ENCODE measurements around the gene GNB5. TPM values are rescaled to one million over a fixed set of nuclear protein-coding genes. Genes with fewer than 3 reads are reported as not detected.

Gene GNB5
- total RNA-seq, 1 experiment from 2014 or later: 48.8 TPM

DNA sequence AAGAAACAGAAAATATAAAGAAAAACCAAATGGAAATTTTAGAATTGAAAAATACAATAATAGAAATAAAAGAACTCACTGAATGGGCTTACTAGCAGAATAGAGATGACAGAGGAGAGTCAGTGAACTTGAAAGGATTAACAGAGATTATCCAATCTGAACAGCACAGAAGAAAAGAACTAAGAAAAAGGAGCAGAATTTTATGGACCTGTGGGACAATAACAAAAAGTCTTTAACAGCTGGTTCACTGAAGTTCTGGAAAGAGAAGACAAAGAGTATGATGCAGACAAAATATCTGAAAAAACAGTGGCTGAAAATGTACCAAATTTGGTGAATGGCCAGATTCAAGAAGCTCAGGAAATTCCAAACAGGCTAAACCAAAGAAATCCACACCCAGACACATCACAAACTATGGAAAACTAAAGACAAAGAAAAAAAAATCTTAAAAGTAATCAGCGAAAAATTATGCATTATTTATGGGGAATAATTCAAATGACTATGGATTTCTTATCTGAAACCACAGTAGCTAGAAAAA, 9.7 kb upstream of the GNB5 start:
- CTCF ChIA-PET: no interaction called here
- Mint-ChIP-seq H3K36me3 (ENCODE audit: insufficient read depth, unreplicated experiment) (peaks cover 29% of the 10 kb centered on the region), H3K4me3 (ENCODE audit: low read depth, unreplicated experiment) (no peak overlapping the region), H3K4me1 (ENCODE audit: low read depth, unreplicated experiment) (no peaks in the 10 kb centered on the region), H3K27ac (ENCODE audit: unreplicated experiment) (no peak overlapping the region), H3K9me3 (ENCODE audit: low read depth, unreplicated experiment) (no peaks in the 10 kb centered on the region), H3K27me3 (ENCODE audit: unreplicated experiment) (no peaks in the 10 kb centered on the region)
- BruUV-seq (replicated peaks): no TSS peak
- TF ChIP-seq, protein P1, sequence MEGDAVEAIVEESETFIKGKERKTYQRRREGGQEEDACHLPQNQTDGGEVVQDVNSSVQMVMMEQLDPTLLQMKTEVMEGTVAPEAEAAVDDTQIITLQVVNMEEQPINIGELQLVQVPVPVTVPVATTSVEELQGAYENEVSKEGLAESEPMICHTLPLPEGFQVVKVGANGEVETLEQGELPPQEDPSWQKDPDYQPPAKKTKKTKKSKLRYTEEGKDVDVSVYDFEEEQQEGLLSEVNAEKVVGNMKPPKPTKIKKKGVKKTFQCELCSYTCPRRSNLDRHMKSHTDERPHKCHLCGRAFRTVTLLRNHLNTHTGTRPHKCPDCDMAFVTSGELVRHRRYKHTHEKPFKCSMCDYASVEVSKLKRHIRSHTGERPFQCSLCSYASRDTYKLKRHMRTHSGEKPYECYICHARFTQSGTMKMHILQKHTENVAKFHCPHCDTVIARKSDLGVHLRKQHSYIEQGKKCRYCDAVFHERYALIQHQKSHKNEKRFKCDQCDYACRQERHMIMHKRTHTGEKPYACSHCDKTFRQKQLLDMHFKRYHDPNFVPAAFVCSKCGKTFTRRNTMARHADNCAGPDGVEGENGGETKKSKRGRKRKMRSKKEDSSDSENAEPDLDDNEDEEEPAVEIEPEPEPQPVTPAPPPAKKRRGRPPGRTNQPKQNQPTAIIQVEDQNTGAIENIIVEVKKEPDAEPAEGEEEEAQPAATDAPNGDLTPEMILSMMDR (IDR thresholded peaks at IDR 0.05; ENCODE audit: unreplicated experiment): no peak
- DNase-seq: no peak
- intact Hi-C loops (cut with micrococcal nuclease; ENCODE audit: unreplicated experiment): no loop called here

DNA sequence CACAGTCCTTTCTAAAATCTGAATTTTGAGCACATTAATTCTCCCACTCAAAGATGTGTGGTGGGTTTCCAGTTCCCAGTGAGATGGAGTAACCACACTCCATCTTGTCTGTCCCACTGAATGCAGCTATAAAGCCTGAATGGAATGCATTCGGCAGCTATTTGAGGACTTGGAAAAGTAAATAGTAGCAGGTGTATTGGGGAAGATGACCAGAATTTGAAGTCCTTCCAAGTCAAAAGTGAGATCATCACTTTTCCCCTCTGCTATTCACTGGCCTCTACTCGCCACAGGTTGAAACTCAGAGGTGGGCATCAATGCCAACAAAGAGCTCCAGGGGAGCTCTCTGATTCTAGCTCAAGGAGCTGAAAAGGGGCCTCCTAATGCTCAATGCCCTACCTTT, 8.1 kb upstream of the GNB5 start:
- no TSS peak for BruUV-seq (replicated peaks)
- CTCF ChIA-PET: no interaction called here
- Mint-ChIP-seq H3K4me1 (ENCODE audit: low read depth, unreplicated experiment) (no peaks in the 10 kb centered on the region), H3K36me3 (ENCODE audit: insufficient read depth, unreplicated experiment) (peaks cover 19% of the 10 kb centered on the region), H3K9me3 (ENCODE audit: low read depth, unreplicated experiment) (no peaks in the 10 kb centered on the region), H3K27ac (ENCODE audit: unreplicated experiment) (no peak overlapping the region), H3K27me3 (ENCODE audit: unreplicated experiment) (no peaks in the 10 kb centered on the region), H3K4me3 (ENCODE audit: low read depth, unreplicated experiment) (no peak overlapping the region)
- TF ChIP-seq, protein P1 (IDR thresholded peaks at IDR 0.05; ENCODE audit: unreplicated experiment): no peak
- intact Hi-C loops (cut with micrococcal nuclease; ENCODE audit: unreplicated experiment): no loop called here
- DNase-seq: no peak

DNA sequence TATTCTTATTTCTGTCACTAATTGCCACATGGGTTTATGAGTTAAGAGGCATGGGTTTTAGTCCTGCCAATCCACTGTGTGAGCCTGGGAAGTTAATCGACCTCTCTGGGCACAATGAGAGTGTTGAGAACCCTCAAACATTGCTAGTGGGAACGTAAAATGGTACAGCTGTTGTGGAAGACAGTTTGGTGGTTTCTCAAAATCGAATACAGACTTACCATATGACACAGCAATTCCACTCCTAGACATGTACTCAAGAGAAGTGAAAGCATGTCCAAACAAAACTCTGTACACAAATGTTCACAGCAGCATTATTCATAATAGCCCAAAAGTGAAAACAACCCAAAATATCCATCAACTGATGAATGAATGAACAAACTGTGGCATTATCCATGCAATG, 5.7 kb upstream of the GNB5 start:
- Mint-ChIP-seq H3K27me3 (ENCODE audit: unreplicated experiment) (no peaks in the 10 kb centered on the region), H3K36me3 (ENCODE audit: insufficient read depth, unreplicated experiment) (peaks cover 15% of the 10 kb centered on the region), H3K9me3 (ENCODE audit: low read depth, unreplicated experiment) (no peaks in the 10 kb centered on the region), H3K4me1 (ENCODE audit: low read depth, unreplicated experiment) (no peaks in the 10 kb centered on the region), H3K27ac (ENCODE audit: unreplicated experiment) (no peak overlapping the region), H3K4me3 (ENCODE audit: low read depth, unreplicated experiment) (no peak overlapping the region)
- BruUV-seq (replicated peaks): no TSS peak
- CTCF ChIA-PET: no interaction called here
- TF ChIP-seq, protein P1 (IDR thresholded peaks at IDR 0.05; ENCODE audit: unreplicated experiment): no peak
- intact Hi-C loops (cut with micrococcal nuclease; ENCODE audit: unreplicated experiment): no loop called here
- no peak for DNase-seq

DNA sequence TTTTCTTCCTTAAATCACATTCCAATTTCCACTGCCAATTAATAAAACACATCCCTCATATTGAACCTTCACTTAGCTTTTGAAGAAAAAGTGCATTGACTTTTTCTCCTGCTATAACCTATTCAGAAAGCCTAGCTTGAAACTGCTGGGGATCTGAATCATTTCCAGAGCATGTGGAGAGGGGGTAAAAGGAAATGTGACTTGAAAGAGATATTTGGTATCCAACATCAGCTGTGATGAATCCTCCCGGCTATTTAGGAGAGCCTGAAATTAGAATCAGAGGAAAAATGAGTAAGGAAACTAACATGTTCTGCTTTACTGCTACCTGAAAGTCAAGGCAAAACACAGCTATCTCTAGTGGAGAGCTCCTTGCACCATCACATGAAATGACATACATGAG, 2.6 kb upstream of the GNB5 start:
- H3K9me3 Mint-ChIP-seq (ENCODE audit: low read depth, unreplicated experiment): no peaks in the 10 kb centered on the region
- H3K4me3 Mint-ChIP-seq (ENCODE audit: low read depth, unreplicated experiment): no peak overlapping the region
- BruUV-seq (replicated peaks): no TSS peak
- intact Hi-C loops (cut with micrococcal nuclease; ENCODE audit: unreplicated experiment): no loop called here
- DNase-seq: no peak
- TF ChIP-seq, protein P1 (IDR thresholded peaks at IDR 0.05; ENCODE audit: unreplicated experiment): no peak
- H3K27ac Mint-ChIP-seq (ENCODE audit: unreplicated experiment): no peak overlapping the region
- CTCF ChIA-PET: interaction anchor here (0.7 kb wide), 1 partner anchor 423 kb away, joined by 4 read pairs; no protein-coding TSS in a partner anchor
- H3K36me3 Mint-ChIP-seq (ENCODE audit: insufficient read depth, unreplicated experiment): peaks cover 26% of the 10 kb centered on the region
- H3K4me1 Mint-ChIP-seq (ENCODE audit: low read depth, unreplicated experiment): no peaks in the 10 kb centered on the region
- H3K27me3 Mint-ChIP-seq (ENCODE audit: unreplicated experiment): no peaks in the 10 kb centered on the region

Data from Calu3 (cell line).